Thyroid gland (tissue), 4 donors: Measurements from ENCODE around the gene TMEM121B. TPM values are rescaled to one million over a fixed set of nuclear protein-coding genes. Genes with fewer than 3 reads are reported as not detected.
"Not testable (repeated sequence)": the region's sequence is repeated elsewhere in the genome, so short reads cannot be mapped to it uniquely, and the experiment has no call there.

ENCODE experiments used
- DNase-seq, 2 donors: peaks; one replicate each; pipeline ENCODE4 v3.0.0-alpha.2; 2019
- H3K27ac ChIP-seq, 3 donors: fragments of 200-600 bp; sonication (generic); 1 replicate in 2 of 3; 2 replicates in 1 of 3; pipeline ENCODE4 v1.5.1; 2016 to 2019; ENCODE audit warnings: mild to moderate bottlenecking in 1 of 3, moderate library complexity in 1 of 3
- H3K27me3 ChIP-seq: fragments of 200-600 bp; sonication (generic); one replicate; pipeline ENCODE4 v1.5.1; 2019
- H3K36me3 ChIP-seq, 2 donors: fragments of 200-600 bp; sonication (generic); one replicate each; pipeline ENCODE4 v1.5.1; 2016 to 2019
- H3K4me1 ChIP-seq, 2 donors: fragments of 200-600 bp; sonication (generic); one replicate each; pipeline ENCODE4 v1.5.1; 2017 to 2019
- H3K4me3 ChIP-seq, 3 donors: fragments of 200-600 bp; sonication (generic); replicated peaks in 1 of 3; 1 replicate in 2 of 3; 2 replicates in 1 of 3; pipeline ENCODE4 v1.5.1; 2016; ENCODE audit warnings: mild to moderate bottlenecking in 1 of 3
- H3K9me3 ChIP-seq: fragments of 200-600 bp; sonication (generic); one replicate; pipeline ENCODE4 v1.5.1; 2017
- CTCF ChIP-seq, 6 experiments: fragments of 200-600 bp in 3 of 6; fragments of 450-650 bp in 3 of 6; sonication (generic) in 3 of 6; IDR thresholded peaks; one replicate each; pipeline ENCODE4 v1.5.1; 2016 to 2019; ENCODE audit warnings: antibody characterized with exemption in 6 of 6, mild to moderate bottlenecking in 2 of 6, inconsistent platforms in 1 of 6, moderate library complexity in 1 of 6
- POLR2A ChIP-seq, 2 donors: fragments of 450-650 bp; IDR thresholded peaks; one replicate each; pipeline ENCODE4 v1.6.1; 2017; ENCODE audit warnings: antibody characterized with exemption in 2 of 2, mild to moderate bottlenecking in 2 of 2, moderate library complexity in 1 of 2
- WGBS, 2 donors: methylation state at CpG; one replicate each; pipeline ENCODE4 v1.1.5; 2017; 5-methylcytosine and 5-hydroxymethylcytosine counted together
- intact Hi-C: fragments of 100-400 bp; cut with DNase I; formaldehyde crosslinking; loops from one replicate; pipeline ENCODE4 v1.15.1; 2023
- total RNA-seq, 4 donors: library from RNA; depleted of rRNA; stranded (reverse); fragments of >200 nt; gene quantifications; one replicate each; pipeline ENCODE4 v1.2.3, GENCODE V29; 2016

TMEM121B gene
- total RNA-seq, 4 donors from 2014 or later = 0.10 to 0.17 TPM; not detected in 2

GRCh38 chr22:17155941-17156340 lies 34.8 kb upstream of the TMEM121B start:
- TF ChIP-seq CTCF (IDR thresholded peaks at IDR 0.05) (no peak), POLR2A (IDR thresholded peaks at IDR 0.05) (no peak)
- no peak overlapping the region for H3K4me3 ChIP-seq
- intact Hi-C loops = no loop called here
- H3K36me3 ChIP-seq = no peaks in the 10 kb centered on the region
- 74 to 85% methylated on average over 3 of the region's 3 CpGs for WGBS, 2 donors
- no peaks in the 10 kb centered on the region for H3K9me3 ChIP-seq
- no peak overlapping the region for H3K27ac ChIP-seq
- H3K27me3 ChIP-seq = no peaks in the 10 kb centered on the region
- H3K4me1 ChIP-seq = peaks cover 15 to 20% of the 10 kb centered on the region in 2 donors
- no peak for DNase-seq

- H3K27me3 ChIP-seq = no peaks in the 10 kb centered on the region
- no peaks in the 10 kb centered on the region for H3K9me3 ChIP-seq
- no peak overlapping the region for H3K4me3 ChIP-seq
- 79 to 80% methylated on average over 3 of the region's 3 CpGs for WGBS, 2 donors
- no peaks in the 10 kb centered on the region for H3K36me3 ChIP-seq
- no peak for DNase-seq
- H3K27ac ChIP-seq = no peak overlapping the region
- intact Hi-C loops = no loop called here
- TF ChIP-seq POLR2A (IDR thresholded peaks at IDR 0.05) (no peak), CTCF (IDR thresholded peaks at IDR 0.05) (no peak)
- peaks cover 5 to 9% of the 10 kb centered on the region in 2 donors for H3K4me1 ChIP-seq
Observed at GRCh38 chr22:17152971-17153370, 31.8 kb upstream of the TMEM121B start.

GRCh38 chr22:17152340-17152739 lies 31.2 kb upstream of the TMEM121B start:
- H3K4me3 ChIP-seq = no peak overlapping the region
- H3K27ac ChIP-seq = no peak overlapping the region
- 86 to 91% methylated on average over 6 of the region's 6 CpGs for WGBS, 2 donors
- no peaks in the 10 kb centered on the region for H3K27me3 ChIP-seq
- peaks cover 0 to 3% of the 10 kb centered on the region in 2 donors for H3K4me1 ChIP-seq
- H3K36me3 ChIP-seq = no peaks in the 10 kb centered on the region
- no peak for TF ChIP-seq POLR2A (IDR thresholded peaks at IDR 0.05)
- TF ChIP-seq CTCF (IDR thresholded peaks at IDR 0.05) = no peak
- intact Hi-C loops = no loop called here
- H3K9me3 ChIP-seq = no peaks in the 10 kb centered on the region
- no peak for DNase-seq

- intact Hi-C loops = no loop called here
- Histone ChIP-seq H3K4me1 (no peaks in the 10 kb centered on the region), H3K27ac (no peak overlapping the region), H3K4me3 (no peak overlapping the region), H3K27me3 (no peaks in the 10 kb centered on the region), H3K9me3 (no peaks in the 10 kb centered on the region), H3K36me3 (no peaks in the 10 kb centered on the region)
- TF ChIP-seq CTCF (IDR thresholded peaks at IDR 0.05) (no peak), POLR2A (IDR thresholded peaks at IDR 0.05) (no peak)
- 86 to 90% methylated on average over 7 to 9 of the region's 9 CpGs for WGBS, 2 donors
- no peak for DNase-seq
Observed at GRCh38 chr22:17149076-17149815, 28.1 kb upstream of the TMEM121B start.

GRCh38 chr22:17147458-17147857 lies 26.3 kb upstream of the TMEM121B start:
- H3K4me3 ChIP-seq, H3K27me3 ChIP-seq, H3K27ac ChIP-seq, DNase-seq, H3K9me3 ChIP-seq, H3K4me1 ChIP-seq, intact Hi-C loops: not testable (repeated sequence)
- 95 to 96% methylated on average over 30 of the region's 30 CpGs for WGBS, 2 donors
- peaks cover 7 to 13% of the 10 kb centered on the region in 2 donors for H3K36me3 ChIP-seq
